A673 (cell line): ENCODE results near the gene OXCT2. TPM values are rescaled to one million over a fixed set of nuclear protein-coding genes. Genes with fewer than 3 reads are reported as not detected.

ENCODE experiments used
- BruUV-seq: library from RNA; stranded (reverse); fragments of 400-500 nt; replicated peaks from 2 replicates; lab custom pipeline; 2021; lab: Mats Ljungman, UMichigan
- CTCF ChIA-PET: fragments of 300-600 bp; sonication (Branson Sonifier 250); formaldehyde crosslinking; loops from one replicate; lab custom pipeline; 2022; ENCODE audit warnings: antibody characterized with exemption; lab: Charles Lee
- POLR2A ChIA-PET: fragments of 300-600 bp; sonication (Branson Sonifier 250); formaldehyde crosslinking; loops from one replicate; lab custom pipeline; 2022; ENCODE audit warnings: antibody characterized with exemption; ENCODE audit not compliant: low non-redundant PET; lab: Charles Lee
- DNase-seq: peaks from one replicate; pipeline ENCODE4 v3.0.0-alpha.2; 2015; ENCODE audit warnings: low spot score
- H3K27ac ChIP-seq: fragments of 200-600 bp; sonication (generic); 2 replicates; pipeline ENCODE4 v1.5.1; 2016; ENCODE audit warnings: mixed run types, low read depth, mild to moderate bottlenecking, mixed read lengths, antibody characterized with exemption, low read length; ENCODE audit not compliant: poor library complexity, severe bottlenecking
- H3K27me3 ChIP-seq: fragments of 200-600 bp; sonication (generic); replicated peaks from 2 replicates; pipeline ENCODE4 v1.6.1; 2017; ENCODE audit warnings: mixed run types, low read depth, mild to moderate bottlenecking, mixed read lengths, antibody characterized with exemption, low read length; ENCODE audit not compliant: insufficient read depth, poor library complexity
- H3K36me3 ChIP-seq: fragments of 200-600 bp; sonication (generic); 2 replicates; pipeline ENCODE4 v1.6.1; 2016; ENCODE audit warnings: mixed run types, mild to moderate bottlenecking, mixed read lengths, antibody characterized with exemption, low read length; ENCODE audit not compliant: insufficient read depth, poor library complexity, severe bottlenecking
- H3K4me1 ChIP-seq: fragments of 200-600 bp; sonication (generic); 2 replicates; pipeline ENCODE4 v1.6.1; 2017; ENCODE audit warnings: mixed run types, mild to moderate bottlenecking, mixed read lengths, antibody characterized with exemption, low read length; ENCODE audit not compliant: insufficient read depth, poor library complexity, severe bottlenecking
- H3K4me3 ChIP-seq: fragments of 200-600 bp; sonication (generic); 2 replicates; pipeline ENCODE4 v1.5.1; 2016; ENCODE audit warnings: low read depth, mixed run types, mild to moderate bottlenecking, mixed read lengths, low read length; ENCODE audit not compliant: poor library complexity, severe bottlenecking
- H3K9me3 ChIP-seq: fragments of 200-600 bp; sonication (generic); 2 replicates; pipeline ENCODE4 v1.6.1; 2016; ENCODE audit warnings: mixed run types, low read depth, mild to moderate bottlenecking, mixed read lengths, antibody characterized with exemption, low read length; ENCODE audit not compliant: poor library complexity, severe bottlenecking
- EZH2 ChIP-seq: fragments of 200-600 bp; sonication (generic); IDR thresholded peaks from 2 replicates; pipeline ENCODE4 v1.6.1; 2017; ENCODE audit warnings: borderline replicate concordance, low read depth, mild to moderate bottlenecking, mixed read lengths, antibody characterized with exemption, low read length; ENCODE audit not compliant: poor library complexity, severe bottlenecking
- intact Hi-C: fragments of 100-400 bp; cut with micrococcal nuclease; formaldehyde crosslinking; loops from one replicate; pipeline ENCODE4 v1.10.0; 2022; ENCODE audit not compliant: unreplicated experiment
- total RNA-seq: library from RNA; stranded (reverse); gene quantifications from 2 replicates; pipeline ENCODE4 v1.2.3, GENCODE V29; 2021
- TF ChIP-seq, protein P1 (sequence below): fragments of 300-800, 200-600 bp; sonication (generic); conservative IDR thresholded peaks from 2 replicates; pipeline ENCODE4 v1.5.1; 2017; ENCODE audit warnings: low read depth, mild to moderate bottlenecking, antibody characterized with exemption, low read length, moderate library complexity, mixed read lengths

The OXCT2 gene
- total RNA-seq, 1 experiment from 2014 or later, result not detected

DNA sequence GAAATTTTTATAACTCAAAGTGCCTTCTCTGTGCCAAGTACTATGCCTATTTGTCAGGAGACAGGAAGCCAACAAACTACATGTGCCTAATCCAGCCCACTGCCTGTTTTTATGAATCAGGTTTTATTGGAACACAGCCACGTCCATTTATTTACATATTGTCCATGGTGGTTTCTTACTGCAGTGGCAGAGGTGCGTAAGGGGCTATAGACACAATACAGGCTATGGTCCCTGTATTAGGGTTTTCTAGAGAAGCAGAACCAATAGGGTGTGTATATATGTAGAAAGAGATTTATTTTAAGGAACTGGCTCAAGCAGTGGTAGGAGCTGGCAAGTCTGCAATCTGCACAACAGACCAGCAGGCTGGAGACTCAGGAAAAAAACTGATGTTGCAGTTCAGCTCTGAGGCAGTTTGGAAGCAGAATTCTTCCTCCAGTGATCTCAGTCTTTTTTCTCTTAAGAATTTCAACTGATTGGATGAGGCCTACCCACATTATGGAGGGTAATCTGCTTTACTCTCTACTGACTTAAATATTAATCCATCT, 17.1 kb downstream of the OXCT2 start:
- no peak for DNase-seq
- no peak overlapping the region for H3K27ac ChIP-seq
- H3K4me3 ChIP-seq, result no peak overlapping the region
- H3K4me1 ChIP-seq, result no peaks in the 10 kb centered on the region
- H3K9me3 ChIP-seq, result no peaks in the 10 kb centered on the region
- POLR2A ChIA-PET, result no interaction called here
- intact Hi-C loops, result no loop called here
- BruUV-seq, result no TSS peak
- H3K27me3 ChIP-seq, result no peaks in the 10 kb centered on the region
- CTCF ChIA-PET, result no interaction called here
- no peak for TF ChIP-seq EZH2
- TF ChIP-seq, protein P1, sequence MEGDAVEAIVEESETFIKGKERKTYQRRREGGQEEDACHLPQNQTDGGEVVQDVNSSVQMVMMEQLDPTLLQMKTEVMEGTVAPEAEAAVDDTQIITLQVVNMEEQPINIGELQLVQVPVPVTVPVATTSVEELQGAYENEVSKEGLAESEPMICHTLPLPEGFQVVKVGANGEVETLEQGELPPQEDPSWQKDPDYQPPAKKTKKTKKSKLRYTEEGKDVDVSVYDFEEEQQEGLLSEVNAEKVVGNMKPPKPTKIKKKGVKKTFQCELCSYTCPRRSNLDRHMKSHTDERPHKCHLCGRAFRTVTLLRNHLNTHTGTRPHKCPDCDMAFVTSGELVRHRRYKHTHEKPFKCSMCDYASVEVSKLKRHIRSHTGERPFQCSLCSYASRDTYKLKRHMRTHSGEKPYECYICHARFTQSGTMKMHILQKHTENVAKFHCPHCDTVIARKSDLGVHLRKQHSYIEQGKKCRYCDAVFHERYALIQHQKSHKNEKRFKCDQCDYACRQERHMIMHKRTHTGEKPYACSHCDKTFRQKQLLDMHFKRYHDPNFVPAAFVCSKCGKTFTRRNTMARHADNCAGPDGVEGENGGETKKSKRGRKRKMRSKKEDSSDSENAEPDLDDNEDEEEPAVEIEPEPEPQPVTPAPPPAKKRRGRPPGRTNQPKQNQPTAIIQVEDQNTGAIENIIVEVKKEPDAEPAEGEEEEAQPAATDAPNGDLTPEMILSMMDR, result no peak
- H3K36me3 ChIP-seq, result peaks cover 66% of the 10 kb centered on the region

- TSS peak; percentile 60 for BruUV-seq
- H3K27me3 ChIP-seq, result no peaks in the 10 kb centered on the region
- CTCF ChIA-PET, result no interaction called here
- H3K4me1 ChIP-seq, result no peaks in the 10 kb centered on the region
- H3K27ac ChIP-seq, result no peak overlapping the region
- H3K4me3 ChIP-seq, result no peak overlapping the region
- no peaks in the 10 kb centered on the region for H3K9me3 ChIP-seq
- POLR2A ChIA-PET, result no interaction called here
- no peak for DNase-seq
- intact Hi-C loops, result no loop called here
- peaks cover 74% of the 10 kb centered on the region for H3K36me3 ChIP-seq
- no peak for TF ChIP-seq EZH2
- TF ChIP-seq, protein P1, result no peak
These were observed 17.8 kb downstream of the OXCT2 start for GRCh38 chr1:39753132-39754025.

DNA sequence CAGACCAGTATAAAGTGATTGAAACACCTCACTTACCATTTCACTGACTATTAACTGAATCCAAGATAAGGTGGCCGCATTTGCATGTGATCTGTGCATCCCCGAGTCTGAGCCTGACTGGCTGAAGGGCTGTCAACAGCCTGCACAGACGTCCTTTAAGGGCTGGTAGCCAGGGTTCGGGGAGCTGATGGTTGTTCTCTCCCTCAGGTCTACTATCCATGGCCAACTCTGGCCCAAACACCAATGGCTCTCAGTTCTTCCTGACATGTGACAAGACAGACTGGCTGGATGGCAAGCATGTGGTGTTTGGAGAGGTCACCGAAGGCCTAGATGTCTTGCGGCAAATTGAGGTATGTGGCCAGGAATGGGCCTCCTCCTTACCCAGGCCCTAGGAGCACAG, 18.4 kb downstream of the OXCT2 start:
- TF ChIP-seq, protein P1, result no peak
- TF ChIP-seq EZH2, result no peak
- intact Hi-C loops, result no loop called here
- H3K9me3 ChIP-seq, result no peaks in the 10 kb centered on the region
- no peak overlapping the region for H3K27ac ChIP-seq
- ChIA-PET POLR2A (no interaction called here), CTCF (no interaction called here)
- no peaks in the 10 kb centered on the region for H3K4me1 ChIP-seq
- H3K27me3 ChIP-seq, result no peaks in the 10 kb centered on the region
- H3K36me3 ChIP-seq, result peaks cover 77% of the 10 kb centered on the region
- H3K4me3 ChIP-seq, result no peak overlapping the region
- no peak for DNase-seq
- no TSS peak for BruUV-seq
